CD14-positive monocyte (primary cell): ENCODE data around the gene UBE2E2. TPM values are rescaled to one million over a fixed set of nuclear protein-coding genes. Genes with fewer than 3 reads are reported as not detected.
A peak's percentile ranks its signal among the peaks of the same experiment; 100 is the strongest.
"Not testable (repeated sequence)": the region's sequence is repeated elsewhere in the genome, so short reads cannot be mapped to it uniquely, and the experiment has no call there.

Experiments used
- DNase-seq, 3 donors: peaks; one replicate each; pipeline ENCODE4 v3.0.0-alpha.2; 2011 to 2022
- H2AFZ ChIP-seq: 2 replicates; pipeline ENCODE4 v1.6.0; 2012; ENCODE audit warnings: mild to moderate bottlenecking, low read depth, low read length, inconsistent platforms; ENCODE audit not compliant: insufficient read depth, poor library complexity, severe bottlenecking
- H3K27ac ChIP-seq, 2 donors: 1 replicate in 1 of 2; 2 replicates in 1 of 2; pipeline ENCODE4 v1.5.1; 2012 to 2013; ENCODE audit warnings: low read length in 2 of 2, control low read depth in 1 of 2, inconsistent platforms in 1 of 2, low read depth in 1 of 2, mild to moderate bottlenecking in 1 of 2
- H3K27me3 ChIP-seq, 2 donors: one replicate each; pipeline versions ENCODE4 v1.6.0 to v1.6.1; 2011 to 2013; ENCODE audit warnings: low read length in 2 of 2; ENCODE audit not compliant: control insufficient read depth in 2 of 2, insufficient read depth in 2 of 2
- H3K36me3 ChIP-seq, 2 donors: replicated peaks in 1 of 2; 1 replicate in 1 of 2; 2 replicates in 1 of 2; pipeline versions ENCODE4 v1.5.1 to v1.6.1; 2012 to 2013; ENCODE audit warnings: low read length in 2 of 2, control low read depth in 1 of 2, inconsistent platforms in 1 of 2, mild to moderate bottlenecking in 1 of 2; ENCODE audit not compliant: insufficient read depth in 2 of 2, control insufficient read depth in 1 of 2
- H3K4me1 ChIP-seq, 2 donors: 1 replicate in 1 of 2; 2 replicates in 1 of 2; pipeline versions ENCODE4 v1.5.1 to v1.6.1; 2012 to 2013; ENCODE audit warnings: low read length in 2 of 2, control low read depth in 1 of 2, inconsistent platforms in 1 of 2, mild to moderate bottlenecking in 1 of 2, moderate library complexity in 1 of 2; ENCODE audit not compliant: insufficient read depth in 2 of 2, control insufficient read depth in 1 of 2
- H3K4me2 ChIP-seq: replicated peaks from 2 replicates; pipeline ENCODE3; 2012; ENCODE audit warnings: low read length, moderate library complexity, mild to moderate bottlenecking; ENCODE audit not compliant: poor library complexity, severe bottlenecking; ENCODE audit errors: extremely low read depth
- H3K4me3 ChIP-seq, 3 experiments: fragments of 200-600 bp in 1 of 3; sonication (generic) in 1 of 3; replicated peaks in 1 of 3; 1 replicate in 2 of 3; 2 replicates in 1 of 3; pipeline ENCODE4 v1.5.1; 2011 to 2013; ENCODE audit warnings: low read length in 3 of 3, mild to moderate bottlenecking in 3 of 3, control low read depth in 2 of 3, low read depth in 2 of 3, inconsistent platforms in 1 of 3, moderate library complexity in 1 of 3
- H3K79me2 ChIP-seq: 2 replicates; pipeline ENCODE4 v1.6.0; 2012; ENCODE audit warnings: mild to moderate bottlenecking, control low read depth, inconsistent platforms, low read length, moderate library complexity; ENCODE audit not compliant: insufficient read depth
- H3K9ac ChIP-seq: 2 replicates; pipeline ENCODE4 v1.6.0; 2017; ENCODE audit warnings: low read length, mild to moderate bottlenecking; ENCODE audit not compliant: insufficient read depth, poor library complexity, severe bottlenecking
- H3K9me3 ChIP-seq, 2 donors: replicated peaks in 1 of 2; 1 replicate in 1 of 2; 2 replicates in 1 of 2; pipeline versions ENCODE4 v1.5.1 to v1.6.1; 2012 to 2013; ENCODE audit warnings: low read length in 2 of 2, control low read depth in 1 of 2; ENCODE audit not compliant: control insufficient read depth in 1 of 2, insufficient read depth in 1 of 2
- H4K20me1 ChIP-seq: 2 replicates; pipeline ENCODE4 v1.6.0; 2012; ENCODE audit warnings: mild to moderate bottlenecking, low read length, control low read depth, moderate library complexity; ENCODE audit not compliant: insufficient read depth
- H3K27ac Mint-ChIP-seq, 7 donors: one replicate each; pipeline ENCODE4 v1.8.0; 2020; ENCODE audit warnings: mild to moderate bottlenecking in 7 of 7, mixed read lengths in 7 of 7, moderate library complexity in 6 of 7, inconsistent platforms in 2 of 7
- H3K27me3 Mint-ChIP-seq, 3 donors: one replicate each; pipeline ENCODE4 v1.8.0; 2021 to 2022; ENCODE audit warnings: low read depth in 3 of 3, mild to moderate bottlenecking in 3 of 3, mixed read lengths in 3 of 3, moderate library complexity in 3 of 3, inconsistent platforms in 1 of 3
- H3K36me3 Mint-ChIP-seq, 2 donors: one replicate each; pipeline ENCODE4 v1.8.0; 2020; ENCODE audit warnings: mixed read lengths in 2 of 2, inconsistent platforms in 1 of 2, mild to moderate bottlenecking in 1 of 2
- H3K4me1 Mint-ChIP-seq: one replicate; pipeline ENCODE4 v1.8.0; 2020; ENCODE audit warnings: mild to moderate bottlenecking, mixed read lengths
- H3K4me3 Mint-ChIP-seq, 2 donors: one replicate each; pipeline ENCODE4 v1.8.0; 2020; ENCODE audit warnings: mild to moderate bottlenecking in 2 of 2, mixed read lengths in 2 of 2, moderate library complexity in 1 of 2
- H3K9me3 Mint-ChIP-seq, 7 donors: one replicate each; pipeline ENCODE4 v1.8.0; 2020 to 2022; ENCODE audit warnings: mixed read lengths in 7 of 7, mild to moderate bottlenecking in 6 of 7, moderate library complexity in 6 of 7, inconsistent platforms in 2 of 7
- CTCF ChIP-seq: fragments of 200-600 bp; IDR thresholded peaks from one replicate; pipeline ENCODE4 v1.8.0; 2022; ENCODE audit warnings: antibody characterized with exemption, mild to moderate bottlenecking
- WGBS: methylation state at CpG from one replicate; pipeline ENCODE4 v1.1.5; 2013; ENCODE audit warnings: missing lambda C conversion rate; ENCODE audit not compliant: insufficient coverage; 5-methylcytosine and 5-hydroxymethylcytosine counted together
- intact Hi-C, 2 donors: fragments of 100-400 bp; cut with micrococcal nuclease; formaldehyde crosslinking; loops; one replicate each; pipeline versions ENCODE4 v1.15.0 to v1.15.1; 2023
- polyA plus RNA-seq, 3 donors: library from polyadenylated mRNA; depleted of rRNA in 1 of 3; unstranded in 2 of 3; stranded (reverse) in 1 of 3; fragments of 300-500 nt in 2 of 3; fragments of >200 nt in 1 of 3; fragmentation: Illumina TruSeq in 2 of 3; gene quantifications; 1 replicate in 2 of 3; 2 replicates in 1 of 3; pipeline ENCODE4 v1.2.3, GENCODE V29; 2012 to 2021

Gene UBE2E2
- polyA plus RNA-seq, 3 donors = 25.8 to 78.0 (median 66.3) TPM

DNA sequence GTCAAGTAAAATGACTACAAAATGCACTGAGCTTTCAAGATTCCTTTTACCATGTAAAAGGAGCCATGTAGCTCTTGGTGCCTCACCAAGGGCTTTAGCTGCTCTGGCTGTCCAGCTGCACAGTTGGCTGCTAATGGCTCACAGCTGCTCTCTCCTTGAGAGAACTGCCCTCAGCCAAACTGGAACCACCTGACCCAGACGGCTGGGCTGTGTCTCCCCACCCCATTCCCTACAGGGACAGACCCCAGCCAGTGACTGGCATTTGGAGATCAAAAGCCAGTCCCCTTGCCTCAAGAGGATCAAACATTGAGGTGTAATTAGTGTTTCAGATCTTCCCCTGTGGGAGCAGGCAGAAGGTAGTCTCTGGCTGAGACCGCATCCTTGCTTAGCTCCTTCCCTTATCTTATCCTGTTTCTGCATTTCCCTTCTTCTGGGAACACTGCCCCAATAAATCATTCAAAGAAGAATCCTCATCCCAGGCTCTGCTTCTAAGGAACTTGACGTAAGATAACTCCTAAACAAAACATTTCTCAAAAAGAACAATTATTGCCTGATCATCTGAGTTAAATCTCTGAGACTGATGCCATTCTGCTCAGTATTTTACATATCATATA, 28.6 kb upstream of the UBE2E2 start:
- DNase-seq = no peak
- no peaks in the 10 kb centered on the region for H3K79me2 ChIP-seq
- intact Hi-C loops = no loop called here
- H3K9me3 ChIP-seq = no peaks in the 10 kb centered on the region
- H3K27me3 Mint-ChIP-seq = peaks cover 0 to 3% (median 0%) of the 10 kb centered on the region in 3 donors
- H3K9ac ChIP-seq = no peak overlapping the region
- no peaks in the 10 kb centered on the region for H3K36me3 Mint-ChIP-seq
- H3K4me1 ChIP-seq = no peaks in the 10 kb centered on the region
- H3K4me3 Mint-ChIP-seq = no peak overlapping the region
- H3K27ac ChIP-seq = no peak overlapping the region
- no peak for TF ChIP-seq CTCF
- H3K9me3 Mint-ChIP-seq = peaks cover 0 to 7% (median 0%) of the 10 kb centered on the region in 7 donors
- H4K20me1 ChIP-seq = no peaks in the 10 kb centered on the region
- H3K27ac Mint-ChIP-seq = no peak overlapping the region
- no peak overlapping the region for H3K4me2 ChIP-seq
- H3K27me3 ChIP-seq = no peaks in the 10 kb centered on the region
- no peak overlapping the region for H3K4me3 ChIP-seq
- H3K4me1 Mint-ChIP-seq = peaks cover 3% of the 10 kb centered on the region
- H2AFZ ChIP-seq = no peak overlapping the region
- H3K36me3 ChIP-seq = no peaks in the 10 kb centered on the region
- 100% methylated on average over 1 of the region's 3 CpGs for WGBS

DNA sequence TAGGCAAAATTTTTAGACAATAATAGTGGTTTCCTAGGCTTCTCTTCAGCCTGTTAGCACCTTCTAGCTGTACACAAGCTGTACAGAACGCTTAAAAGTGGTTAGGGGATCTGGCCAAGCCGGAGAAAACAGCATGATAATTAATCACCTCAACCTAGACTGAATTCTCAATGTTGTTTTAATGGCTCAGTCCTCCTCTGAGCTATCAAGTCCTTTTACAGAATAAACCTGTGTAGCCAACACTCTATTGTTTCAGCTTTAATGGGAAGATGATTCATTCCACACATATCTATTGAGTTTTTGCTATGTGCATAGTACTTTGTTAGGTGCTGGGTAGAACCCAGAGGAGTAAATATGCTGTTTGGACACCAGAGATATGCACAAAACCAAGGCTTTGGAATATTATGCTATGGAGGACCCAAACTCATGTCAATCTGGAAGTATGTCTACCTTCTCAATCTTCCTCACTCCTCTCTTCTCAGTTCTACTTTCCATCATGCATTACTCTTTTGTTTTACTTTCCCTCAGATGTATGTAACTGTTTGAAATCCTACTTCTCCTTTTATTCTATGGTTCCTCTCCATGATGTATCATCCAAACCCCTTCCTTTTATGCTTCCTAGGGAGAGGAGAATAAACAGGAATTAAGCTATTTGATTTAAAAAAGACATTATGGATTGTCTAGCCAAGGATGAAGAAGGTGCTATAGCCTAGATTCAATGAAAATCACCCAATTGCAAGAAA, 27.6 kb upstream of the UBE2E2 start:
- H3K79me2 ChIP-seq = no peaks in the 10 kb centered on the region
- no peak overlapping the region for H2AFZ ChIP-seq
- H3K27me3 ChIP-seq = no peaks in the 10 kb centered on the region
- DNase-seq = peak in 2 of 3 donors; percentile 7 to 17
- Mint-ChIP-seq H3K36me3 (no peaks in the 10 kb centered on the region), H3K4me1 (peaks cover 3% of the 10 kb centered on the region), H3K4me3 (no peak overlapping the region), H3K9me3 (peaks cover 0 to 4% (median 0%) of the 10 kb centered on the region in 7 donors), H3K27me3 (peaks cover 0 to 3% (median 0%) of the 10 kb centered on the region in 3 donors), H3K27ac (no peak overlapping the region)
- H4K20me1 ChIP-seq = no peaks in the 10 kb centered on the region
- no peaks in the 10 kb centered on the region for H3K4me1 ChIP-seq
- no peak overlapping the region for H3K4me2 ChIP-seq
- no peak for TF ChIP-seq CTCF
- intact Hi-C loops = no loop called here
- WGBS = no CpG with 5 or more reads among the region's 2 CpGs
- H3K36me3 ChIP-seq = no peaks in the 10 kb centered on the region
- H3K27ac ChIP-seq = no peak overlapping the region
- no peak overlapping the region for H3K9ac ChIP-seq
- no peaks in the 10 kb centered on the region for H3K9me3 ChIP-seq
- no peak overlapping the region for H3K4me3 ChIP-seq

DNA sequence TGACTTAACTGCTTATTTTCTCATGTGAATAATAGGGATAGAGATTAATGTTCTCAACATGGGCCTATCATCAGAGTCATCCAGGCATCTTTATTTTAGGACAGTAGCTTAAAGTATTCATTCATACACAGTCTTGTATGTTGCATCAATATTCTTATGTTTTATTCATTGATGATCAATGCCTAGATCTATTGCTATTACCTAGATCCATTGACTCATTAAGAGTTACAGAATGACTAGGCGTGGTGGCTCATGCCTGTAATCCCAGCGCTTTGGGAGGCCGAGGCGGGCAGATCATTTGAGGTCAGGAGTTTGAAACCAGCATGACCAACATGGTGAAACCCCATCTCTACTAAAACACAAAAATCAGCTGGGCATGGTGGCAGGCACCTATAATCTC, 26.3 kb upstream of the UBE2E2 start:
- H3K9me3 ChIP-seq, H3K27me3 Mint-ChIP-seq, H3K9me3 Mint-ChIP-seq, H3K27me3 ChIP-seq, H2AFZ ChIP-seq, H3K27ac Mint-ChIP-seq, H3K4me1 ChIP-seq, H3K4me2 ChIP-seq, H3K4me3 ChIP-seq, H3K4me1 Mint-ChIP-seq, H4K20me1 ChIP-seq, H3K36me3 ChIP-seq, H3K79me2 ChIP-seq, intact Hi-C loops, H3K27ac ChIP-seq, DNase-seq, H3K4me3 Mint-ChIP-seq, H3K9ac ChIP-seq, H3K36me3 Mint-ChIP-seq: not testable (repeated sequence)
- whole genome bisulfite sequencing = 96% methylated on average over 4 of the region's 4 CpGs
